Choroid plexus epithelial cell (primary cell): ENCODE data around the gene NDUFS7.

Source experiments
- DNase-seq: peaks from one replicate; pipeline ENCODE4 v3.0.0-alpha.2; 2010; ENCODE audit warnings: low read depth
- H3K4me3 ChIP-seq: 2 replicates; pipeline ENCODE4 v1.5.1; 2011; ENCODE audit warnings: low read depth, mild to moderate bottlenecking, control low read depth, low read length, moderate library complexity
- CTCF ChIP-seq: conservative IDR thresholded peaks from 2 replicates; pipeline ENCODE4 v1.5.1; 2011; ENCODE audit warnings: low read depth, mild to moderate bottlenecking, control low read depth, inconsistent platforms, low read length, moderate library complexity

The NDUFS7 gene

DNA sequence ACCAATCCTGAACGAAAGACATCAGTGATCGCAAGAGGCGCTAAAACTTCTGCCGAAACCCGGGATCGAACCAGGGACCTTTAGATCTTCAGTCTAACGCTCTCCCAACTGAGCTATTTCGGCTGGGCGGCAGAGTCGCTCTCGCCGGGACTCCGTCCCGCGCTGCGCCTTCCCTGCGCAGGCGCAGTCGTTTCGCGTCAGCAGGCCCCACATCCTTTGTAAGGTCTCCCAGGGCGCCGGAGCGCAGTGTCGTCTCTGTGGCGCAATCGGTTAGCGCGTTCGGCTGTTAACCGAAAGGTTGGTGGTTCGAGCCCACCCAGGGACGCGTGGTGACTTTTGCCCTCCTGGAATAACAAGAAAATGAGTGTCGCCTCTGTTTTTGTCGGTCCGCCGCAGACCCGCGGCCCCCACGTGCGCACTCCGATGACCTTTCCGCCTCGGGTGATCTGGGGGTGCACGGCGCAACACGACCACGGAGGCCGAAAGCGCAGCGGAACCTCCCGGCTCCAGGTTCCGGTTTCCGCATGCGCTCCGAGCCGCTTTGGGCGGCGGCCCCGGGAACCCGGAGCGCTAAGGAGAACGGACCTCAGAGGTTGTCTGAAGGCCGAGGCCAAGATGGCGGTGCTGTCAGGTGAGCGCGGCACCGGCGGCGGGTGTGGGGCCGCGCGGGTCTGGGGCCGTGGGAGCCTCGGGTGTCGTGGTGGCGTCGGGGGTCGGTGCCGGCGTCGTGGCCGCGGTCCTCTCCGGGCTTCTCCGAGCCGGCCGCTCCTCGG, at the start of gene NDUFS7:
Gene NDUFS7 (plus strand): TSS at position 596 of the 773 bp plus-strand sequence. CDS start 20 bp downstream, at position 616.
- DNase-seq = peak; percentile 96
- TF ChIP-seq CTCF = peak; percentile 36
- peak within 1 kb of the TSS; percentile 89 for H3K4me3 ChIP-seq

GRCh38 chr19:1336079-1336684, 47.5 kb upstream of the NDUFS7 start:
- H3K4me3 ChIP-seq = no peak overlapping the region
- no peak for DNase-seq
- no peak for TF ChIP-seq CTCF

DNA sequence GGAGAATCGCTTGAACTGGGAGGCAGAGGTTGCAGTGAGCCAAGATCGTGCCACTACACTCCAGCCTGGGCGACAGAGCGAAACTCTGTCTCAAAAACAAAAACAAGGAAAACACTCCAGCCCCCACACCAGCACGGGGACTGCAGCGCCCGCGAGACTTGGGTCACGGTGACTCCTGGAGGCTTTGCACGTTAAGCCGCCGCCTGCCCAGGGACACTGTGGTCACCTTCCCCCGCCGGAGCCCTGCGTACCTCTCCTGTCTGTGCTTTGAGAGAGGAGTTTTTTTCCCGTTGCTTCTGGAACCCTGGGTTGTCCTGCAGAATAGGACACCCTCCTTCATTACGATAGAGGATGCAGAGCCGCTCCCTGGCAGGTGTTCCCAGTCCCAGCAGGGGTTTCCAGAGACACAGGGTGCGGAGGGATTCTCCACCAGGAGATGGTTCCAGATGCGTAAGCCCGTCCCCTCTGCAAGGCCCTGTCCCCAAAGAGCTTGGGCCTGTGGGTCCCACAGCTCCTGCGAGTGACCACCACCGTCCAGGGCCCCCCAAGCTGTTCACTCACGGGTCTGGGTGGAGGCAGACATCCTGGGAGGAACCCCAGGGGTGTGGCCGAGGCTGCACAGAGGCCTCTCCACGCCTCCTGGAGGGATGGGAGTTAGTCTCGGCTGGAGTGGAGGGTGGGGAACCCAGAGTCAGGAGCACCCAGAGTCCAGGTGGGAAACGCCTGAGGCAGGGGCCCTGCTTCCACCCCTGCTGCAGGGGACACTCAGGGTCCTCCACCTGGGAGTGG, 42.8 kb upstream of the NDUFS7 start:
- no peak overlapping the region for H3K4me3 ChIP-seq
- DNase-seq = no peak
- no peak for TF ChIP-seq CTCF

- peak; percentile 13 for TF ChIP-seq CTCF
- H3K4me3 ChIP-seq = no peak overlapping the region
- DNase-seq = peak; percentile 34
Observed at GRCh38 chr19:1343041-1343440, 40.7 kb upstream of the NDUFS7 start.

DNA sequence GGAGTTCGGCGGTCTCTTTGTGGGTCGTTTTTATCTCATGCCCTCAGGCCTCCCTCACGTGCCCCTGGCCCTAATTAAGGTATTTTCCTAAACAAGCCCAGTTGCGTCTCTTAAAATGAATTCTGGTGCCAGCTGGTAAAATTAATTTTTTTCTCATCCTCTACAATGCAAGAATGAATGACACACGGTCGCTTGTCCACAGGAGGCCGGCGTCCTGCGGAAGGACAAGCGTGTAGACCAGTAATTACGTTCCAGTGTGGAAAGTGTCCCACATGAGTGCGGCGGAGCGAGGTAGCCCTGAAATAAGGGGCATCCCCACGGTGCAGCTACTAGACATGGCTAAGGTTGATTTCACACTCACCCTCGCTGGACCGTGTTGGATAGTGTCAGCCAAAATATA, 34.5 kb upstream of the NDUFS7 start:
- no peak for DNase-seq
- no peak for TF ChIP-seq CTCF
- H3K4me3 ChIP-seq = no peak overlapping the region

GRCh38 chr19:1350867-1351266, 32.8 kb upstream of the NDUFS7 start:
- H3K4me3 ChIP-seq = no peak overlapping the region
- DNase-seq = no peak
- no peak for TF ChIP-seq CTCF
